ENCODE data around the gene COL15A1. TPM values are rescaled to one million over a fixed set of nuclear protein-coding genes. Genes with fewer than 3 reads are reported as not detected.

COL15A1 gene
- total RNA-seq, 1 donor from 2014 or later: 11.8 TPM

GRCh38 chr9:99118782-99119466 is 175.2 kb downstream of the COL15A1 start:
- DNase-seq (ENCODE audit: low read depth): no peak

GRCh38 chr9:99119976-99120655 is 176.4 kb downstream of the COL15A1 start:
- no peak overlapping the region for H3K4me3 ChIP-seq (ENCODE audit: low read depth, low read length)
- no peak for DNase-seq (ENCODE audit: low read depth)
- no peaks in the 10 kb centered on the region for H3K27me3 ChIP-seq (ENCODE audit: control insufficient read depth, insufficient read depth, low read length)
- no peaks in the 10 kb centered on the region for H3K36me3 ChIP-seq (ENCODE audit: control insufficient read depth, insufficient read depth, low read length)
- TF ChIP-seq CTCF (IDR thresholded peaks at IDR 0.05; ENCODE audit: insufficient read depth, low read length, poor library complexity, severe bottlenecking): no peak

More at GRCh38 chr9:99118782-99119466, 175.2 kb downstream of the COL15A1 start:
- TF ChIP-seq CTCF (IDR thresholded peaks at IDR 0.05; ENCODE audit: insufficient read depth, low read length, poor library complexity, severe bottlenecking): no peak
- Histone ChIP-seq H3K4me3 (ENCODE audit: low read depth, low read length) (no peak overlapping the region), H3K36me3 (ENCODE audit: control insufficient read depth, insufficient read depth, low read length) (no peaks in the 10 kb centered on the region), H3K27me3 (ENCODE audit: control insufficient read depth, insufficient read depth, low read length) (no peaks in the 10 kb centered on the region)

Other genes with a start within 250 kb of the COL15A1 start
- gene GABBR2, start 235.0 kb upstream of the COL15A1 start, total RNA-seq: 9.7 and 10.8 TPM in 2 replicates
- 25.7 and 25.8 TPM in 2 replicates for gene ANKS6, start 147.4 kb upstream of the COL15A1 start, total RNA-seq
- gene GALNT12, start 136.2 kb upstream of the COL15A1 start, total RNA-seq: 10.2 and 11.5 TPM in 2 replicates
- 83.7 and 87.8 TPM in 2 replicates for gene TGFBR1, start 161.2 kb downstream of the COL15A1 start, total RNA-seq